HepG2 (cell line): Measurements from ENCODE around the gene RABGAP1. TPM values are rescaled to one million over a fixed set of nuclear protein-coding genes. Genes with fewer than 3 reads are reported as not detected.

Experiments
- ATAC-seq: fragments of 200-7000 bp; cut with Tn5 transposase; 3 replicates; pipeline ENCODE4 v1.9.1; 2020; ENCODE audit warnings: mild to moderate bottlenecking, moderate library complexity
- BruUV-seq: library from RNA; stranded (reverse); fragments of 400-500 nt; replicated peaks from 2 replicates; lab custom pipeline; 2021; lab: Mats Ljungman, UMichigan
- CTCF ChIA-PET: fragments of 300-600 bp; formaldehyde crosslinking; extraction: SDS; loops from one replicate; lab custom pipeline; 2021; ENCODE audit warnings: low total read pairs, inconsistent platforms, low intra/inter-chr PET ratio; lab: Yijun Ruan, JAX
- POLR2A ChIA-PET: fragments of 350-600 bp; sonication (Branson Sonifier 250); formaldehyde crosslinking; loops from one replicate; lab custom pipeline; 2020; ENCODE audit warnings: antibody characterized with exemption, inconsistent platforms; lab: Yijun Ruan, JAX
- DNase-seq: peaks from one replicate; pipeline ENCODE4 v3.0.0-alpha.2; 2015; ENCODE audit warnings: low spot score
- FAIRE-seq: peaks from 3 replicates; lab custom pipeline; 2011; peaks lifted over from hg19 to GRCh38; lab: Jason Lieb, UNC
- H2AFZ ChIP-seq: one replicate; pipeline ENCODE4 v1.6.1; 2011; ENCODE audit warnings: low read length, inconsistent platforms
- H3K27ac ChIP-seq: fragments of 300-600 bp; 3 replicates; pipeline ENCODE4 v1.8.0; 2011; ENCODE audit warnings: mixed run types, mild to moderate bottlenecking, mixed read lengths, low read length, inconsistent platforms; ENCODE audit not compliant: insufficient read depth; ENCODE audit errors: extremely low read length
- H3K27me3 ChIP-seq, 2 experiments: fragments of 200-600 bp in 1 of 2; 2 replicates in 1 of 2; 3 replicates in 1 of 2; pipeline versions ENCODE4 v1.6.0 to v1.8.0; 2011; ENCODE audit warnings: low read length in 2 of 2, mild to moderate bottlenecking in 2 of 2, moderate library complexity in 2 of 2, inconsistent platforms in 1 of 2; ENCODE audit not compliant: insufficient read depth in 2 of 2, control insufficient read depth in 1 of 2
- H3K36me3 ChIP-seq, 2 experiments: fragments of 200-600 bp in 1 of 2; replicated peaks in 1 of 2; 2 replicates in 1 of 2; 3 replicates in 1 of 2; pipeline versions ENCODE4 v1.5.1 to v1.8.0; 2011; ENCODE audit warnings: low read length in 2 of 2, inconsistent platforms in 1 of 2; ENCODE audit not compliant: insufficient read depth in 2 of 2, control insufficient read depth in 1 of 2
- H3K4me1 ChIP-seq: 2 replicates; pipeline ENCODE4 v1.5.1; 2012; ENCODE audit warnings: low read length, inconsistent platforms; ENCODE audit not compliant: insufficient read depth
- H3K4me2 ChIP-seq: 2 replicates; pipeline ENCODE4 v1.6.0; 2011; ENCODE audit warnings: low read depth, low read length, inconsistent platforms
- H3K4me3 ChIP-seq, 3 experiments: fragments of 200-600 bp in 1 of 3; sonication (generic), shearing (Covaris generic) in 1 of 3; replicated peaks in 1 of 3; 2 replicates each; pipeline ENCODE4 v1.5.1; 2011 to 2016; ENCODE audit warnings: low read length in 3 of 3, inconsistent platforms in 2 of 3, low read depth in 2 of 3, mild to moderate bottlenecking in 2 of 3, control low read depth in 1 of 3, mixed read lengths in 1 of 3; ENCODE audit not compliant: insufficient read depth in 1 of 3
- H3K79me2 ChIP-seq: one replicate; pipeline ENCODE4 v1.6.1; 2011; ENCODE audit warnings: low read length, inconsistent platforms; ENCODE audit not compliant: insufficient read depth
- H3K9ac ChIP-seq: 2 replicates; pipeline ENCODE4 v1.6.0; 2011; ENCODE audit warnings: mild to moderate bottlenecking, low read depth, low read length, inconsistent platforms; ENCODE audit not compliant: insufficient read depth
- H3K9me3 ChIP-seq: 2 replicates; pipeline ENCODE4 v1.5.1; 2012; ENCODE audit warnings: mild to moderate bottlenecking, low read length
- H4K20me1 ChIP-seq: 2 replicates; pipeline ENCODE4 v1.6.0; 2011; ENCODE audit warnings: inconsistent platforms, mild to moderate bottlenecking, low read length, moderate library complexity; ENCODE audit not compliant: insufficient read depth
- ADNP ChIP-seq: sonication (generic); formaldehyde crosslinking; IDR thresholded peaks from 2 replicates; pipeline ENCODE4 v1.4.0; 2020; ENCODE audit warnings: missing genetic modification reagents
- CENPX ChIP-seq: sonication (generic); formaldehyde crosslinking; IDR thresholded peaks from 2 replicates; pipeline ENCODE4 v1.9.0; 2021; ENCODE audit warnings: mild to moderate bottlenecking, missing genetic modification reagents, moderate library complexity
- MED1 ChIP-seq: sonication (generic); formaldehyde crosslinking; IDR thresholded peaks from 2 replicates; pipeline ENCODE4 v1.4.0; 2020; ENCODE audit warnings: missing genetic modification reagents
- NFRKB ChIP-seq: fragments of 450-650 bp; IDR thresholded peaks from 2 replicates; pipeline ENCODE4 v1.6.1; 2017
- PLRG1 ChIP-seq: fragments of 450-650 bp; conservative IDR thresholded peaks from 2 replicates; pipeline ENCODE4 v1.6.1; 2016
- RFXAP ChIP-seq: sonication (generic); formaldehyde crosslinking; IDR thresholded peaks from 2 replicates; pipeline ENCODE4 v1.4.0; 2020; ENCODE audit warnings: missing genetic modification reagents, borderline replicate concordance
- SIX1 ChIP-seq: sonication (generic); formaldehyde crosslinking; IDR thresholded peaks from 2 replicates; pipeline ENCODE4 v1.4.0; 2020; ENCODE audit warnings: missing genetic modification reagents, borderline replicate concordance
- SMAD1 ChIP-seq: sonication (generic); formaldehyde crosslinking; IDR thresholded peaks from 2 replicates; pipeline ENCODE4 v1.4.0; 2020; ENCODE audit warnings: missing genetic modification reagents, low read depth, mild to moderate bottlenecking, borderline replicate concordance
- ZBTB8A ChIP-seq: sonication (generic); formaldehyde crosslinking; IDR thresholded peaks from 2 replicates; pipeline ENCODE4 v1.4.0; 2020; ENCODE audit warnings: mild to moderate bottlenecking, low read depth, missing genetic modification reagents, borderline replicate concordance
- ZNF101 ChIP-seq: sonication (generic); formaldehyde crosslinking; IDR thresholded peaks from 2 replicates; pipeline ENCODE4 v1.4.0; 2020; ENCODE audit warnings: mild to moderate bottlenecking, low read depth, missing genetic modification reagents, borderline replicate concordance
- ZNF143 ChIP-seq: sonication (generic); formaldehyde crosslinking; IDR thresholded peaks from 2 replicates; pipeline ENCODE4 v1.4.0; 2020; ENCODE audit warnings: missing genetic modification reagents
- ZNF225 ChIP-seq: sonication (generic); formaldehyde crosslinking; IDR thresholded peaks from 2 replicates; pipeline ENCODE4 v1.4.0; 2020; ENCODE audit warnings: mild to moderate bottlenecking, missing genetic modification reagents
- ZNF260 ChIP-seq: sonication (generic); formaldehyde crosslinking; IDR thresholded peaks from 2 replicates; pipeline ENCODE4 v1.4.0; 2020; ENCODE audit warnings: missing genetic modification reagents, low read depth, mild to moderate bottlenecking, borderline replicate concordance
- ZNF34 ChIP-seq: sonication (generic); formaldehyde crosslinking; IDR thresholded peaks from 2 replicates; pipeline ENCODE4 v1.4.0; 2020; ENCODE audit warnings: mild to moderate bottlenecking, missing genetic modification reagents, borderline replicate concordance
- ZNF546 ChIP-seq: sonication (generic); formaldehyde crosslinking; conservative IDR thresholded peaks from 2 replicates; pipeline ENCODE4 v1.8.1; 2023; ENCODE audit warnings: mild to moderate bottlenecking, missing genetic modification reagents
- WGBS: methylation state at CpG from one replicate; pipeline ENCODE4 v1.1.6; 2017; ENCODE audit warnings: low lambda C conversion rate; 5-methylcytosine and 5-hydroxymethylcytosine counted together
- in situ Hi-C: cut with HindIII; loops from 2 replicates; pipeline ENCODE4 v1.10.0; 2017; ENCODE audit warnings: low pct_unique_long_range_greater_than_20kb; ENCODE audit not compliant: extremely low pct_ligation_motif_present
- intact Hi-C: fragments of 100-400 bp; cut with micrococcal nuclease; formaldehyde crosslinking; loops from one replicate; pipeline ENCODE4 v1.10.0; 2022; ENCODE audit not compliant: unreplicated experiment
- polyA plus RNA-seq, 8 experiments: library from polyadenylated mRNA; depleted of rRNA in 3 of 8; stranded (reverse) in 7 of 8; unstranded in 1 of 8; fragments of >200 nt; fragmentation: Illumina TruSeq in 4 of 8; extraction: Trizol in 4 of 8; gene quantifications; 2 replicates each; pipeline versions ENCODE4 v1.2.1 to v1.2.3, GENCODE V29; 2011 to 2016; ENCODE audit warnings: low read depth in 4 of 8, missing spikeins in 1 of 8, mixed read lengths in 1 of 8; ENCODE audit not compliant: insufficient read depth in 1 of 8
- total RNA-seq, 5 experiments: library from RNA; depleted of rRNA; stranded (reverse); fragments of >200 nt; fragmentation: Illumina TruSeq; extraction: Trizol; gene quantifications; 2 replicates each; pipeline ENCODE4 v1.2.3, GENCODE V29; 2016; ENCODE audit warnings: low read depth in 1 of 5
- TF ChIP-seq, protein P1 (sequence below): IDR thresholded peaks from 2 replicates; pipeline ENCODE4 v1.6.1; 2018; ENCODE audit warnings: missing genetic modification reagents
- TF ChIP-seq, protein P2 (sequence below): sonication (generic); formaldehyde crosslinking; IDR thresholded peaks from 2 replicates; pipeline ENCODE4 v1.4.0; 2020; ENCODE audit warnings: mild to moderate bottlenecking, missing genetic modification reagents, borderline replicate concordance

Gene RABGAP1
- total and polyA plus RNA-seq, 2 of the 13 experiments (the other 11 are each of a cell fraction or from before 2014, with no cell fraction given): 19.1 to 19.3 TPM

DNA sequence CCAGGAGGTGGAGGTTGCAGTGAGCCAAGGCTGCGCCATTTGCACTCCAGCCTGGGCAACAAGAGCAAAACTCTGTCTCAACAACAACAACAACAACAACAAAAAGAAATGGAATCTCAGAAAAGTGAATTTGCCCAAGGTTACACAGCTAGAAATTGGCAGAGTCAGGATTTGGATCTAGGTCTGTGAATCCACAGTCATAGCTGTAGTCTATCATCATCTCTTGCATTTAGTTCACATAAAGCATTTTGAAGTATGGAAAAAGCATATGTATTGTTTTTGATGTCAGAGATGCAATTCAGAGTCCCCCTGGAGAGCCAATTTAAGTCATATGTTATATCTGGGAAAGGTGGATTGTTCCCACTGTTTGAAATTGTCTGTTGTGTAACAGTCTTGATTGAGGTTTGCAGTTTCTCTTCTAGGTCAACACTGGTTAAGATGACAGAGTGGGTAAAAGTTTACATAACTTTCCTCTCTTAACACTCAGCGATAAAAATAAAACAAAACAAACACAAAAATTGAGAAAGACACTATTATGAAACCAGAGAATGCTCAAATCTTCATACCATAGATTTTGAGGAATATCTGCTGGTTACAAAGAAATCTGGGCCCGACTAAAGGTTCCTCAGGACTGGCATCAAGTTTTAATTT, 71.2 kb downstream of the RABGAP1 start:
- POLR2A ChIA-PET: no interaction called here
- peak; percentile 75 for ATAC-seq
- CTCF ChIA-PET: no interaction called here
- TF ChIP-seq, protein P1, sequence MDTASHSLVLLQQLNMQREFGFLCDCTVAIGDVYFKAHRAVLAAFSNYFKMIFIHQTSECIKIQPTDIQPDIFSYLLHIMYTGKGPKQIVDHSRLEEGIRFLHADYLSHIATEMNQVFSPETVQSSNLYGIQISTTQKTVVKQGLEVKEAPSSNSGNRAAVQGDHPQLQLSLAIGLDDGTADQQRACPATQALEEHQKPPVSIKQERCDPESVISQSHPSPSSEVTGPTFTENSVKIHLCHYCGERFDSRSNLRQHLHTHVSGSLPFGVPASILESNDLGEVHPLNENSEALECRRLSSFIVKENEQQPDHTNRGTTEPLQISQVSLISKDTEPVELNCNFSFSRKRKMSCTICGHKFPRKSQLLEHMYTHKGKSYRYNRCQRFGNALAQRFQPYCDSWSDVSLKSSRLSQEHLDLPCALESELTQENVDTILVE: no peak
- TF ChIP-seq RFXAP (CRISPR knock-in tag) (no peak), ZNF546 (CRISPR knock-in tag) (no peak), ZNF225 (no peak), ADNP (no peak), ZNF34 (CRISPR knock-in tag) (no peak), ZBTB8A (CRISPR knock-in tag) (no peak), MED1 (peak; percentile 84), ZNF260 (CRISPR knock-in tag) (no peak), SIX1 (peak; percentile 80), ZNF143 (CRISPR knock-in tag) (no peak), SMAD1 (no peak), ZNF101 (CRISPR knock-in tag) (no peak), CENPX (CRISPR knock-in tag) (no peak), PLRG1 (no peak), NFRKB (no peak)
- TF ChIP-seq, protein P2, sequence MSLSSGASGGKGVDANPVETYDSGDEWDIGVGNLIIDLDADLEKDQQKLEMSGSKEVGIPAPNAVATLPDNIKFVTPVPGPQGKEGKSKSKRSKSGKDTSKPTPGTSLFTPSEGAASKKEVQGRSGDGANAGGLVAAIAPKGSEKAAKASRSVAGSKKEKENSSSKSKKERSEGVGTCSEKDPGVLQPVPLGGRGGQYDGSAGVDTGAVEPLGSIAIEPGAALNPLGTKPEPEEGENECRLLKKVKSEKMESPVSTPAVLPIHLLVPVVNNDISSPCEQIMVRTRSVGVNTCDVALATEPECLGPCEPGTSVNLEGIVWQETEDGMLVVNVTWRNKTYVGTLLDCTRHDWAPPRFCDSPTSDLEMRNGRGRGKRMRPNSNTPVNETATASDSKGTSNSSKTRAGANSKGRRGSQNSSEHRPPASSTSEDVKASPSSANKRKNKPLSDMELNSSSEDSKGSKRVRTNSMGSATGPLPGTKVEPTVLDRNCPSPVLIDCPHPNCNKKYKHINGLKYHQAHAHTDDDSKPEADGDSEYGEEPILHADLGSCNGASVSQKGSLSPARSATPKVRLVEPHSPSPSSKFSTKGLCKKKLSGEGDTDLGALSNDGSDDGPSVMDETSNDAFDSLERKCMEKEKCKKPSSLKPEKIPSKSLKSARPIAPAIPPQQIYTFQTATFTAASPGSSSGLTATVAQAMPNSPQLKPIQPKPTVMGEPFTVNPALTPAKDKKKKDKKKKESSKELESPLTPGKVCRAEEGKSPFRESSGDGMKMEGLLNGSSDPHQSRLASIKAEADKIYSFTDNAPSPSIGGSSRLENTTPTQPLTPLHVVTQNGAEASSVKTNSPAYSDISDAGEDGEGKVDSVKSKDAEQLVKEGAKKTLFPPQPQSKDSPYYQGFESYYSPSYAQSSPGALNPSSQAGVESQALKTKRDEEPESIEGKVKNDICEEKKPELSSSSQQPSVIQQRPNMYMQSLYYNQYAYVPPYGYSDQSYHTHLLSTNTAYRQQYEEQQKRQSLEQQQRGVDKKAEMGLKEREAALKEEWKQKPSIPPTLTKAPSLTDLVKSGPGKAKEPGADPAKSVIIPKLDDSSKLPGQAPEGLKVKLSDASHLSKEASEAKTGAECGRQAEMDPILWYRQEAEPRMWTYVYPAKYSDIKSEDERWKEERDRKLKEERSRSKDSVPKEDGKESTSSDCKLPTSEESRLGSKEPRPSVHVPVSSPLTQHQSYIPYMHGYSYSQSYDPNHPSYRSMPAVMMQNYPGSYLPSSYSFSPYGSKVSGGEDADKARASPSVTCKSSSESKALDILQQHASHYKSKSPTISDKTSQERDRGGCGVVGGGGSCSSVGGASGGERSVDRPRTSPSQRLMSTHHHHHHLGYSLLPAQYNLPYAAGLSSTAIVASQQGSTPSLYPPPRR (CRISPR knock-in tag): peak; percentile 61; the same call in 1 of the 2 replicates

More for the DNA sequence above, 71.2 kb downstream of the RABGAP1 start:
- Histone ChIP-seq H3K9ac (no peak overlapping the region), H3K4me2 (no peak overlapping the region; the same call in 1 of the 2 replicates), H2AFZ (no peak overlapping the region), H3K4me3 (no peak overlapping the region), H4K20me1 (no peaks in the 10 kb centered on the region), H3K4me1 (peaks cover 52% of the 10 kb centered on the region), H3K79me2 (no peaks in the 10 kb centered on the region), H3K36me3 (peaks cover 3 to 29% of the 10 kb centered on the region in 2 experiments; a peak in 4 of 5 replicates), H3K27me3 (no peaks in the 10 kb centered on the region), H3K27ac (peak overlapping the region; percentile 27), H3K9me3 (no peaks in the 10 kb centered on the region)
- 41% methylated on average over 3 of the region's 3 CpGs for WGBS
- intact Hi-C loops: no loop called here
- FAIRE-seq (peak; percentile 76), DNase-seq (peak; percentile 69)
- in situ Hi-C loops: no loop called here
- BruUV-seq: no TSS peak
